ENCODE data around the gene BRDT. TPM values are rescaled to one million over a fixed set of nuclear protein-coding genes. Genes with fewer than 3 reads are reported as not detected.

The BRDT gene
- total and polyA plus RNA-seq, 2 donors (not counting 3 experiments of a cell fraction or from before 2014, with no cell fraction given), result not detected

DNA sequence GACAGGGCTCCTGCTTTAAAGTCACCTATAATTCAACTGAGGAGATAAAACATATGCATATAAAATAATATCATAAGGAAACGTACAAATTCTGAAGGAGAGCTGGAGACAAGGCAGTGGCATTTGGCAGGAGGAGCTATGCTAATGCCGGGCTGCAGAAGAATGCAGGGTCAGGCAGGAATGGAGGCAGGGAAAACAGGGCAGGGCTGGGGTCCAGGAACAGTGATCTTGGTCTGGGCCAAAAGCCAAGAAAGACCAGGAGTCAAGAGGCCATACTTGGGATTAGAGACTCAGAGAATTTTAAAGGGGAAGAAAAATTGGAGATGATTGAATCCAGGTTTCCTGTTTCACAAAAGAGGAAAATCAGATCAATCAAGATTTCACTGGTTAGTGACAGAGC is 20.0 kb upstream of the BRDT start:
- BruUV-seq (replicated peaks), result no TSS peak
- peak; percentile 50 for FAIRE-seq

More for the DNA sequence above, 20.0 kb upstream of the BRDT start:
- H3K27ac ChIP-seq (ENCODE audit: insufficient read depth, low read depth, low read length), result no peak overlapping the region
- TF ChIP-seq POLR2AphosphoS5 (IDR thresholded peaks at IDR 0.05; ENCODE audit: insufficient read depth, low read depth, low read length) (no peak), MYC (IDR thresholded peaks at IDR 0.05; ENCODE audit: low read depth, low read length) (no peak), JUN (IDR thresholded peaks at IDR 0.05; ENCODE audit: borderline replicate concordance, insufficient read depth, insufficient read length, low read depth) (no peak), EZH2 (IDR thresholded peaks at IDR 0.05; ENCODE audit: borderline replicate concordance, low read depth, low read length, severe bottlenecking) (no peak), MAX (IDR thresholded peaks at IDR 0.05; ENCODE audit: insufficient read depth, insufficient read length) (no peak), FOS (IDR thresholded peaks at IDR 0.05; ENCODE audit: borderline replicate concordance, insufficient read depth, low read length) (no peak)
- TF ChIP-seq, protein P1, sequence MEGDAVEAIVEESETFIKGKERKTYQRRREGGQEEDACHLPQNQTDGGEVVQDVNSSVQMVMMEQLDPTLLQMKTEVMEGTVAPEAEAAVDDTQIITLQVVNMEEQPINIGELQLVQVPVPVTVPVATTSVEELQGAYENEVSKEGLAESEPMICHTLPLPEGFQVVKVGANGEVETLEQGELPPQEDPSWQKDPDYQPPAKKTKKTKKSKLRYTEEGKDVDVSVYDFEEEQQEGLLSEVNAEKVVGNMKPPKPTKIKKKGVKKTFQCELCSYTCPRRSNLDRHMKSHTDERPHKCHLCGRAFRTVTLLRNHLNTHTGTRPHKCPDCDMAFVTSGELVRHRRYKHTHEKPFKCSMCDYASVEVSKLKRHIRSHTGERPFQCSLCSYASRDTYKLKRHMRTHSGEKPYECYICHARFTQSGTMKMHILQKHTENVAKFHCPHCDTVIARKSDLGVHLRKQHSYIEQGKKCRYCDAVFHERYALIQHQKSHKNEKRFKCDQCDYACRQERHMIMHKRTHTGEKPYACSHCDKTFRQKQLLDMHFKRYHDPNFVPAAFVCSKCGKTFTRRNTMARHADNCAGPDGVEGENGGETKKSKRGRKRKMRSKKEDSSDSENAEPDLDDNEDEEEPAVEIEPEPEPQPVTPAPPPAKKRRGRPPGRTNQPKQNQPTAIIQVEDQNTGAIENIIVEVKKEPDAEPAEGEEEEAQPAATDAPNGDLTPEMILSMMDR (IDR thresholded peaks at IDR 0.05; ENCODE audit: extremely low read depth in 1 of 2, insufficient read depth in 1 of 2, low read depth in 1 of 2, low read length in 2 of 2), result no peak
- H3K79me2 ChIP-seq (ENCODE audit: control insufficient read depth, insufficient read depth, low read length), result no peaks in the 10 kb centered on the region
- H3K4me3 ChIP-seq (replicated peaks in 1 of 3; ENCODE audit: insufficient read depth in 1 of 3, low read depth in 1 of 3, low read length in 3 of 3), result no peak overlapping the region
- H3K9me3 ChIP-seq (replicated peaks; ENCODE audit: control insufficient read depth, insufficient read depth, low read length), result no peaks in the 10 kb centered on the region
- H4K20me1 ChIP-seq (replicated peaks; ENCODE audit: control insufficient read depth, extremely low read depth, insufficient read depth, low read length), result no peaks in the 10 kb centered on the region
- peak; percentile 53 for DNase-seq (ENCODE audit: low read depth, low spot score)
- ChIA-PET CTCF (interaction anchor here (0.8 to 8.3 kb wide), 16 partner anchors 9 to 763 kb away, joined by 3 to 119 read pairs (median 6); partner anchors contain the start of gene TGFBR3), POLR2A (interaction anchor here (0.6 kb wide), 1 partner anchor 43 kb away, joined by 4 read pairs; the partner anchor contains the start of gene TGFBR3)
- no peak overlapping the region for H3K9ac ChIP-seq (replicated peaks; ENCODE audit: extremely low read depth, insufficient read depth, low read length)
- H3K4me2 ChIP-seq (ENCODE audit: insufficient read depth, low read length), result no peak overlapping the region
- no peaks in the 10 kb centered on the region for H3K36me3 ChIP-seq (ENCODE audit: control insufficient read depth in 2 of 2, extremely low read depth in 1 of 2, insufficient read depth in 2 of 2, low read length in 2 of 2)
- H3K4me1 ChIP-seq (ENCODE audit: control insufficient read depth, extremely low read depth, insufficient read depth, low read length), result peaks cover 4% of the 10 kb centered on the region
- intact Hi-C loops (cut with micrococcal nuclease) (loop anchor here (5.0 kb wide), 4 partner anchors 137 to 762 kb away; partner anchors contain the start of gene HFM1), dilution Hi-C loops (cut with MboI; ENCODE audit: extremely low pct_ligation_motif_present, low sequenced_read_pairs) (no loop called here)
- no peaks in the 10 kb centered on the region for H3K27me3 ChIP-seq (ENCODE audit: control insufficient read depth in 2 of 2, insufficient read depth in 2 of 2, low read length in 2 of 2)
- peak overlapping the region; percentile 1 for H2AFZ ChIP-seq (ENCODE audit: low read depth, low read length)
- no peaks in the 10 kb centered on the region for H3K9me1 ChIP-seq (replicated peaks; ENCODE audit: control insufficient read depth, extremely low read depth, insufficient read depth, low read length)

Measured in endothelial cell of umbilical vein (primary cell).